Measurements from ENCODE around the gene SYT3.

- TF ChIP-seq CTCF (conservative IDR thresholded peaks at IDR 0.05; ENCODE audit: low read depth, low read length), result no peak
- no peak for TF ChIP-seq EZH2 (IDR thresholded peaks at IDR 0.05; ENCODE audit: low read length, unreplicated experiment)
- no peak for TF ChIP-seq EZH2phosphoT487 (IDR thresholded peaks at IDR 0.05; ENCODE audit: borderline replicate concordance, low read length)
Measured at GRCh38 chr19:50638600-50638999, 1.1 kb downstream of the SYT3 start.
